Renal pelvis (tissue), 4 donors: ENCODE data around the gene THAP7. TPM values are rescaled to one million over a fixed set of nuclear protein-coding genes. Genes with fewer than 3 reads are reported as not detected.

ENCODE experiments used
- DNase-seq: peaks from one replicate; pipeline ENCODE4 v3.0.0-alpha.2; 2013
- polyA plus RNA-seq, 3 donors: library from polyadenylated mRNA; unstranded; fragments of 120-200 nt; gene quantifications; one replicate each; pipeline ENCODE4 v1.2.1, GENCODE V29; 2013; ENCODE audit not compliant: insufficient read length in 3 of 3

The THAP7 gene
- polyA plus RNA-seq, 3 donors = 18.2 to 23.8 (median 22.4) TPM

DNA sequence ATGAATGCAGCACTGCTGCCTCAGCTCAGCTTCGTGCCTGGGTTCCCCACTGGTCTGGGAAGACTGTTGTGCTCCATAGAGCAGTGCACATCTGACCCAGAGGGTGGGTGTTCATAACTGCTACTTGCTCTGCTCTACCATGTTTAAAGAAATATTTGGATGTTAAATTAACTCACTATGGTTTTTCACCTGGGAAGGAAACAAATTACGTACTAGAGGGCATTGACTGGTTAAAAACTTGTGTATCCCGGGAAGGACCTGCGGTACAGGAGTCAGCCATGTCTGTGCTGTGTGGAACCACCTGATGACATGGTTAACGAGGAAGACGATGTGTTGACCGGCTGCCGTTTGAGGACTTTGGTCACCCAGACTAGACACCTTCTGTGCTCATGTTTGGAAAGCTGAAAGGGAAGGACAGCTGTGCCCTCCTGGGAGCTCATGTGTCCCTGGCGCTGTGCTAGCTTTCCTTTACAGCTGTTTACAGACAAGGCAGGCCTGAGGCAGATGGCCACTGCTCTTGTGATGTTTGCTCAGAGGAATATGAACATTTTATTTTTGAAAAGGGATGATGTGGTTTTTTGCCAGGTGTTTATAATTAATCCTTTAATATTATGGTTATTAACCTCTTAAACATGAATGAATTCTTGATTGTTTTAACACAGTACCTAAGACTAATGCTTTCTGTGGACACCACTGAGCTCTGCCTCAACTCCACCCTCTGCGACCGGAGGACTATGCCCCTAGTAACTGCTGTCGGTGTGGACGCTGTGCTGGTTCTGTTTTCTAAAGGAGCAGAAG, 49.2 kb downstream of the THAP7 start:
- DNase-seq = no peak

DNA sequence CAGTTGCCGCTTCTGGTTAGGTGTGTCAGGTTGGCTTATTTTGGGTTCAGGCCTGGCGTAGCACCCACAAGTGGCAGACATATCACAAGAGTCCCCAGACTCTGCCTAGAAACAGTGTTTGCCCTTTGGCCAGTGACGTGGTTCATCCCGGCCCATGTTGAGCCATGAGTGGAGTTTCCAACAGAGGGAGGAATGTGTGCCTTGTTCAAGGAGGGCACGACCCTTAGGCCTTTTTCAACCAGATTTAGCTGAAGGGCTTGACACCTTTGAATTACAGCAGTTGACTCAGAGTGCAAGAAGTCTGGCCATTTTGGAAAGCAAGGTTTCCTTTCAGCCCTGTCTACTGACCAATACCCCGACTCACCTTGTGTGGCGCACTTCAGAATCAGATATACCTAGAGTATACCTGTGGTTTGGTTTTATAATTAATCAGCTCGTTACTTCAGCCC, 50.0 kb downstream of the THAP7 start:
- no peak for DNase-seq

DNA sequence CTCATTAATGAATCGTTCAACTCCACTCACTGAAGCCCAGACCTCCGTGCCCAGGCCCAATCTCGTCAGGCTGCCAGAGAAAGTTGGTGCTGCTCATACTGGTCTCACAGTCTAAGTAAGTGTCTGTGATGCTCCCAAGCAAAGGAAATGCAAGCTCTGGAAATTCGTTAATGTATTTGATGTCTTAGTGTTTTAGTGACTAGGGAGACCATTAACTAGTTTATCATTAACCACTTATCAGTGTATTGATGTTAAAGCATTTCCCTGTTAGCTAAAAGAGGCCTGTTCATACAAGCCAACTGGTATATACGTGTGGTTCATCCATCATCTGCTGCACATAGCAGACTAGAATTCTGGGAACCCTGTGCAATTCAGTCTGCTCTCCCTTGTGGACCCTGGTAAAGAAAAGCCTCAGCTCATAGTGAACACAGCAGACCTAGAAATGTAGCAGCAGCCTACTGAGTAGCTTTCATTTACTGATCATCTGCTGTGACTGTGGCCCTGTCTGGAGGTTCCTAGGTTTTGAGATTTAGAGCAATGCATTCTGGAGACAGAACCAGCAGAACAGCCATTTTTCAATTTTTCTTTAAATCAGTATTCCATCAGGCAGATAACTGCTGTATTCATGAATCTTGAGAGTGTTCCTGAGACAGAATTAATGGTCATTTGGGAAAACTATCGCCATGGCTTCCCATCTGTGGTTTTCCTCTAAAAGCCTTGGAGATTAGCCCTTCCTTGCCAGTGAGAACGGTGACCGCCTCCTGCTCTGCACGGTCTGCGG, 50.6 kb downstream of the THAP7 start:
- no peak for DNase-seq

DNA sequence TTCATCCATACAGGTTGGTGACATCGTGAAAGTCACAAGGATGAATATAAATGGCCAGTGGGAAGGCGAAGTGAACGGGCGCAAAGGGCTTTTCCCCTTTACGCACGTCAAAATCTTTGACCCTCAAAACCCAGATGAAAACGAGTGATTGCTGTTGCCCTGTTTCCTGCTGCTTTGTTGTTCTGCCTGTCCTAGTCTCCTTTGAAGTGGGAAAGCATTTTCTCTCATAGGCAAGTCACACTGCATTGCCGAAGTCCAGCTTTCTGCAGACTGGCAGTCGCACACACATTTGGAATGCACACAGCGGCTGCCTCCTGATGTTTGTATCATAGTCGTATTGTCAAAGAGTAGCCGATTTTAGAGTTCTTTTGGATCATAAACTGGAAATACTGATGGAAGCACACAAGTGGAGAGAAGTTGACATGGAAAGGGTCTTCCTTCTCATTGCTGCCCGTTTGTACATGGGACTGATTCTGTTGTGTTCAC, 52.2 kb downstream of the THAP7 start:
- DNase-seq = no peak

Other genes starting within 250 kb of the THAP7 start
- 1 to 10 TPM; 2.7 to 3.6 (median 3.0) TPM for gene SERPIND1, start 228.0 kb downstream of the THAP7 start, polyA plus RNA-seq
- 10 to 100 TPM; 74.5 to 84.6 (median 76.0) TPM for gene PI4KA, start 143.3 kb downstream of the THAP7 start, polyA plus RNA-seq
- 10 to 100 TPM; 28.1 to 35.5 (median 29.0) TPM for gene SNAP29, start 143.1 kb downstream of the THAP7 start, polyA plus RNA-seq
- 10 to 100 TPM; 58.7 to 61.0 (median 60.7) TPM for gene CRKL, start 84.7 kb downstream of the THAP7 start, polyA plus RNA-seq
- 1 to 10 TPM; 1.1 to 1.6 (median 1.5) TPM for gene AIFM3, start 34.9 kb downstream of the THAP7 start, polyA plus RNA-seq
- 10 to 100 TPM; 49.3 to 60.5 (median 49.8) TPM for gene LZTR1, start 19.8 kb downstream of the THAP7 start, polyA plus RNA-seq
- 1 to 10 TPM; 1.3 to 2.4 (median 1.5) TPM for gene P2RX6, start 13.0 kb upstream of the THAP7 start, polyA plus RNA-seq
- gene SLC7A4, start 30.4 kb upstream of the THAP7 start, polyA plus RNA-seq = 1 to 10 TPM; 1.5 to 1.8 (median 1.8) TPM
- gene LRRC74B, start 43.8 kb upstream of the THAP7 start, polyA plus RNA-seq = under 1 TPM; 0.11 to 0.22 (median 0.22) TPM